ENCODE results near the gene CGN.

CGN gene

GRCh38 chr1:151526735-151527525, 15.7 kb downstream of the CGN start:
- no peak for DNase-seq

- no peak for DNase-seq
Measured at GRCh38 chr1:151529211-151529702, 18.1 kb downstream of the CGN start.

- no peak for DNase-seq
Measured at GRCh38 chr1:151529781-151530180, 18.6 kb downstream of the CGN start.

- DNase-seq, result no peak
Measured at GRCh38 chr1:151530461-151530860, 19.3 kb downstream of the CGN start.

GRCh38 chr1:151533870-151534269, 22.7 kb downstream of the CGN start:
- DNase-seq, result no peak

GRCh38 chr1:151534662-151535278, 23.6 kb downstream of the CGN start:
- DNase-seq, result peak; percentile 72

GRCh38 chr1:151535326-151536271, 24.4 kb downstream of the CGN start:
- peak; percentile 61 for DNase-seq

- no peak for DNase-seq
Measured at GRCh38 chr1:151536499-151536898, 25.3 kb downstream of the CGN start.

GRCh38 chr1:151537112-151537511, 25.9 kb downstream of the CGN start:
- DNase-seq, result peak; percentile 98

- DNase-seq, result peak; percentile 93
Measured at GRCh38 chr1:151539321-151540020, 28.3 kb downstream of the CGN start.

- peak; percentile 92 for DNase-seq
Measured at GRCh38 chr1:151540021-151540981, 29.1 kb downstream of the CGN start, which contains the start of gene TUFT1. Gene TUFT1 (plus strand): TSS chr1:151540309. CDS start chr1:151540367, 58 bp downstream.

- DNase-seq, result no peak
Measured at GRCh38 chr1:151540982-151541377, 29.8 kb downstream of the CGN start.

GRCh38 chr1:151541752-151542151, 30.6 kb downstream of the CGN start:
- no peak for DNase-seq

- peak; percentile 95 for DNase-seq
Measured at GRCh38 chr1:151542710-151543129, 31.5 kb downstream of the CGN start.

- no peak for DNase-seq
Measured at GRCh38 chr1:151545542-151545941, 34.4 kb downstream of the CGN start.

GRCh38 chr1:151546011-151546925, 35.1 kb downstream of the CGN start:
- no peak for DNase-seq

- peak; percentile 97 for DNase-seq
Measured at GRCh38 chr1:151547119-151547899, 36.1 kb downstream of the CGN start.

- DNase-seq, result no peak
Measured at GRCh38 chr1:151547900-151548230, 36.7 kb downstream of the CGN start.

GRCh38 chr1:151549199-151549598, 38.0 kb downstream of the CGN start:
- no peak for DNase-seq
